Fibroblast of pulmonary artery (primary cell): ENCODE measurements around the gene PDE4A.
A peak's percentile ranks its signal among the peaks of the same experiment; 100 is the strongest.

Source experiments
- DNase-seq: peaks from one replicate; pipeline ENCODE4 v3.0.0-alpha.2; 2010; ENCODE audit warnings: low read depth
- H3K4me3 ChIP-seq: replicated peaks from 2 replicates; pipeline ENCODE4 v1.5.1; 2011; ENCODE audit warnings: low read depth, mild to moderate bottlenecking, control low read depth, low read length, moderate library complexity
- TF ChIP-seq, protein P1 (sequence below): IDR thresholded peaks from 2 replicates; pipeline ENCODE4 v1.5.1; 2011; ENCODE audit warnings: mild to moderate bottlenecking, control low read depth, low read length, inconsistent platforms; ENCODE audit errors: missing control alignments

The PDE4A gene

DNA sequence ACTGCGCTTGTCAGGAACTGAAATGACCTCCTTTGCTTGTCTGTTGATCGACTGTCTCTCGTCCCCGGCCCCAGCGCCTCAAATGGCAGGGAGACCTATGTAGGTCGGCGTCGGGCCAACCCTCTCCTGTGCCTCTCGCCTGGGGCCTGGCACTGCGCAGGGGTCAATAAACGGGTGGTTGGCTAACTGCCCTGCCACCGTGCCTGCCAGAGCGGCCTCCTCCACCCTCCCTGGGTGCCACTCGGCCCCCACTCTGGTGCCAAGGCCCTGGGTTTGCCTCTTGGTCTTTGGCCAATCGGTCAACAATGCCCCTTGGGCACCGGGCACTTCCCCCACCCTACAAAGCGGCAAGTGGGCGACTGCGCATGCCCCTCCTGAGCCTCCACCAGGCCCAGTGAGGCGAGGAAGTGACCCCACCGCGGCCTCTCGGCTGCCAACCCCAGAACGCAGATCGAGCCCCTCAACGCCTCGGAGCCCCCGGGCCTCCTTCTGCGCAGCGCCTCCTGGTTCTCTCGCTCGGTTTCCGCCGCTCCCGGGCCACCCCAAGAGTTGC, 81.7 kb downstream of the PDE4A start:
- peak overlapping the region; percentile 89 for H3K4me3 ChIP-seq
- peak; percentile 45 for DNase-seq
- TF ChIP-seq, protein P1, sequence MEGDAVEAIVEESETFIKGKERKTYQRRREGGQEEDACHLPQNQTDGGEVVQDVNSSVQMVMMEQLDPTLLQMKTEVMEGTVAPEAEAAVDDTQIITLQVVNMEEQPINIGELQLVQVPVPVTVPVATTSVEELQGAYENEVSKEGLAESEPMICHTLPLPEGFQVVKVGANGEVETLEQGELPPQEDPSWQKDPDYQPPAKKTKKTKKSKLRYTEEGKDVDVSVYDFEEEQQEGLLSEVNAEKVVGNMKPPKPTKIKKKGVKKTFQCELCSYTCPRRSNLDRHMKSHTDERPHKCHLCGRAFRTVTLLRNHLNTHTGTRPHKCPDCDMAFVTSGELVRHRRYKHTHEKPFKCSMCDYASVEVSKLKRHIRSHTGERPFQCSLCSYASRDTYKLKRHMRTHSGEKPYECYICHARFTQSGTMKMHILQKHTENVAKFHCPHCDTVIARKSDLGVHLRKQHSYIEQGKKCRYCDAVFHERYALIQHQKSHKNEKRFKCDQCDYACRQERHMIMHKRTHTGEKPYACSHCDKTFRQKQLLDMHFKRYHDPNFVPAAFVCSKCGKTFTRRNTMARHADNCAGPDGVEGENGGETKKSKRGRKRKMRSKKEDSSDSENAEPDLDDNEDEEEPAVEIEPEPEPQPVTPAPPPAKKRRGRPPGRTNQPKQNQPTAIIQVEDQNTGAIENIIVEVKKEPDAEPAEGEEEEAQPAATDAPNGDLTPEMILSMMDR = no peak

DNA sequence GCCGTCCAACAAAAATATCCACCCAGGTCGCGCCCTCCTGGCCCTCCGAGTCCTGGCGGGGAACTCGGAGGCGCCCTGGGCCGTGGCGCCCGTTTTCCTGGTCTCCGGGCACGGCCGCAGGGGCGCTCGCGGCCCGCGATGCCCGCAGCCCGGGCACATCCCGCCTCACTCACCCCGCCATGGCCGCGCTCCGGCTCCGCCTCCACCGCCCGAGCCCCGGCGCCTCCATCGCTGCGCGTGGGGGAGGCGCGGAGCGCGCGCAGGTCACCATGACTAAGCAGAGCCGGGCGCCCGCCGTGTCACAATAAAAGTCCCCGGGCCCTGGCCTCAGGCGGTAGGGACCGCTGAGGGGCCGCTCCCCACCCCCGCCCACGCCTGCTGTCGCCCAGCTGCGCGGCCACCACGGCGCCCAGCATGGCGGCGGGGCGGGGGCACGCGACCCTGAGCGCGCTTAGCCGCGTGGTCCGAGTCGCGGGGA, 82.2 kb downstream of the PDE4A start:
- peak; percentile 90 for DNase-seq
- TF ChIP-seq, protein P1 = no peak

DNA sequence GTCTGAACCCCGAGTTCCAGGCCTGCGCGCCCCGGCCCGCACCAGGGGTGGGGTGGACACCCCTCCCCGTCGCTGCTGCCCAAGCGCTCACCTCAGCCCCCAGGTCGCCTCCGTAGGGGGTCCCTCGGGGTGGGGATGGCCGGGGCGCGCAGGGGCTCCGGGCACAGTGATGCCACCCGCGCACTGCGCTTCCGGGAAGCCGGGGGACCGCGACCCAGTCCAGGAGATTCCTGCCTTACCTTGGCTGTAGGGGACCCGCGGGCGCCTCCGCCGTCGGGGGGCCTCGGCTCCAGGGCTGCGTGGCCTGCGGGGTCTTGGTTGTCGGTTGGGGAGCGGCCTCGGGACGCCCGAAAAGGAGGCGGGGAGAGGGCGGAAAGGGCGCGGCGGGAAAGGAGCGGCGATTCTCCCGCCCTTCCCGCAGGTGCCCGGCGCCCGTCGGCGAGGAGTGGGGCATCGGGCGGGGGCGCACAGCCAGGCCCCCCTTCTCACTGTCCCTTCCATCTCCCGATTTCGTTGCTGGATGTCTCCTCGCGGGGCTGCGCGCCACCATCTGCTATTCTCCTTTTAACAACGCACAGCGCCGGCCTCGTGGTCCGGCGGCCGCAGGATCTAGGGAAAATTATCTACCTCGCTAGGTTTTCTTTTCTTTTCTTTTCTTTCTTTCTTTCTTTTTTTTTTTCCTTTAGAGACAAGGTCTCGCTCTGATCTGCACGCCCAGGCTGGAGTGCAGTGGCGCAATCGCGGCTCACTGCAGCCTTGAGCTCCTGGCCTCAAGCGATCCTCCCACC, 82.9 kb downstream of the PDE4A start, which contains the start of gene KEAP1:
KEAP1 (minus strand) TSS at position 355 of the 788 bp plus-strand sequence. CDS start 3,323 bp downstream, outside the sequence.
- peak within 1 kb of the TSS; percentile 89 for H3K4me3 ChIP-seq
- peak; percentile 28 for DNase-seq
- TF ChIP-seq, protein P1 = no peak

More for the DNA sequence above, 82.2 kb downstream of the PDE4A start:
- H3K4me3 ChIP-seq = peak overlapping the region; percentile 89

DNA sequence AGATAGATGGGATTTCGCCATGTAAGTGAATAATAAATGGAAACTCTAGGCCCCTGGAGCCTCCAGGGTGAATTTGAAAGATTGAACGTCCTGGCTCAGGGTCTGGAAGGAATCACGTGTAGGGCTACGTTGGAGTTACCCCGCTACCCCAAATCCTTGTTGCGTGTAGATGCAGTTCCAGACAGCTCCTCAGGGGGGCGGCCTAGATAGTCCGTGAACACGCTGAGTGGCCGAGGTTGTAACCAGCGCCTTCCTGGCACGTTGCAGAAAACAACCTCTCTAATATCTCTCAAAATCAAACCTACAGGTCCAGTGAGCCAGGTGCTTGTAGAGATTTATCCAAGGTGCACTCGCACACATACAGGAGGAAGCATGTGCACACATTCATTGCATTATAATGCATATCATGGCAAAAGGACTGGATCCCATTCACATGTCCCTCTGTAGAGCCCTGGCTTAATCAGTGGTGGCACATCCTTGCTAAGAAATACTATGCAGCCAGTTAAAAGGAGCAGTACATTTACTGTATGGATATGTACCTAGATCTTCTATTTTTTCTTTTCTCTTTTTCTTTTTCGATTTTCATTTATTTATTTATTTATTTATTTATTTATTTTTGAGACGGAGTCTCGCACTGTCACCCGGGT, 85.4 kb downstream of the PDE4A start:
- TF ChIP-seq, protein P1 = peak; percentile 81
- H3K4me3 ChIP-seq = no peak overlapping the region

DNA sequence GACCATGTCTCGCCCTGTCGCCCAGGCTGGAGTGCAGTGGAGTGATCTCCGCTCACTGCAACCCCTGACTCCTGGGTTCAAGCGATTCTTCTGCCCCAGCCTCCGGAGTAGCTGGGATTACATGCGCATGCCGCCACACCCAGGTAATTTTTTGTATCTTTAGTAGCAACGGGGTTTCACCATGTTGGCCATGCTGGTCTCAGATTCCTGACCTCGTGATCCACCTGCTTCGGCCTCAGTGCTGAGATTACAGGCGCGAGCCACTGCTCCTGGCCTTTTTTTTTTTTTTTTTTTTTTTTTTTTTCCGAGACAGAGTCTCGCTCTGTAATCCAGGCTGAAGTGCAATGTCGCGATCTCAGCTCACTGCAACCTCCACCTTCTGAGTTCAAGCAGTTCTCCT, 87.7 kb downstream of the PDE4A start:
- no peak overlapping the region for H3K4me3 ChIP-seq
- no peak for DNase-seq
- TF ChIP-seq, protein P1 = no peak

More for the DNA sequence above, 85.4 kb downstream of the PDE4A start:
- peak; percentile 72 for DNase-seq

DNA sequence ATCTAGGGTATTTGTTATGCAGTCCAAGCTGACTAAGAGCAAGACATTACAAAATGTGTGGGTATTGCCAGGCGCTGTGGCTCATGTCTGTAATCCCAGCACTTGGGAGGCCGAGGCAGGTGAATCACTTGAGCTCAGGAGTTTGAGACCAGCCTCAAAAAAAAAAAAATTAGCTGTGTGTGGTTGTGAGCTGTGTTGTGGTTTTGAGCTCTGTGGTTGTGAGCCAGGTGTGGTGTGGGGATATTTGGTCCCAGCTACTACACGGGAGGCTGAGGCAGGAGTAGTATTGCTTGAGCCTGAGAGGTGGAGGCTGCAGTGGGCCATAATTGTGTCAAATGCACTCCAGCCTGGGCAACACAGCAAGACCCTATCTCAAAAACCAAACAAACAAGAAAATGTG, 88.4 kb downstream of the PDE4A start:
- no peak overlapping the region for H3K4me3 ChIP-seq
- TF ChIP-seq, protein P1 = no peak
- no peak for DNase-seq
